GM12878 (cell line): Measurements from ENCODE around the gene P3H2. TPM values are rescaled to one million over a fixed set of nuclear protein-coding genes. Genes with fewer than 3 reads are reported as not detected.
A peak's percentile ranks its signal among the peaks of the same experiment; 100 is the strongest.

Experiments
- BCL3 ChIP-seq: IDR thresholded peaks from 2 replicates; pipeline ENCODE4 v1.6.1; 2011; ENCODE audit warnings: borderline replicate concordance, low read depth, mild to moderate bottlenecking, moderate library complexity, low read length; ENCODE audit not compliant: insufficient read depth, poor library complexity, severe bottlenecking
- EP300 ChIP-seq, 2 experiments: fragments of 150-350 bp in 1 of 2; IDR thresholded peaks; 2 replicates each; pipeline ENCODE4 v1.6.1; 2011 to 2012; ENCODE audit warnings: low read depth in 2 of 2, low read length in 2 of 2, borderline replicate concordance in 1 of 2, improper control_type of control experiment in 1 of 2, inconsistent platforms in 1 of 2; ENCODE audit not compliant: control insufficient read depth in 1 of 2
- ESRRA ChIP-seq: IDR thresholded peaks from 2 replicates; pipeline ENCODE4 v1.6.1; 2012; ENCODE audit warnings: mild to moderate bottlenecking, low read length, improper control_type of control experiment
- EZH2 ChIP-seq: IDR thresholded peaks from 2 replicates; pipeline ENCODE4 v1.6.1; 2012; ENCODE audit warnings: low read depth, mild to moderate bottlenecking, control low read depth, inconsistent platforms, low read length, borderline replicate concordance; ENCODE audit not compliant: control insufficient read depth
- FOS ChIP-seq: IDR thresholded peaks from 3 replicates; pipeline ENCODE4 v1.6.1; 2011; ENCODE audit warnings: borderline replicate concordance; ENCODE audit not compliant: insufficient read length; ENCODE audit errors: extremely low read depth
- GATAD2B ChIP-seq: fragments of 450-650 bp; conservative IDR thresholded peaks from 2 replicates; pipeline ENCODE4 v1.6.1; 2017; ENCODE audit warnings: low read depth, mild to moderate bottlenecking, moderate library complexity
- MLLT1 ChIP-seq: fragments of 450-650 bp; IDR thresholded peaks from 2 replicates; pipeline ENCODE4 v1.6.1; 2016; ENCODE audit warnings: mild to moderate bottlenecking
- MTA3 ChIP-seq: IDR thresholded peaks from 2 replicates; pipeline ENCODE4 v1.6.1; 2012; ENCODE audit warnings: low read length, inconsistent platforms, borderline replicate concordance
- NFYA ChIP-seq: IDR thresholded peaks from 2 replicates; pipeline ENCODE4 v1.6.1; 2011; ENCODE audit warnings: low read depth, mild to moderate bottlenecking, low read length, improper control_type of control experiment, borderline replicate concordance
- SIX5 ChIP-seq: IDR thresholded peaks from 2 replicates; pipeline ENCODE4 v1.6.1; 2011; ENCODE audit warnings: mild to moderate bottlenecking, low read depth, low read length, moderate library complexity; ENCODE audit not compliant: severe bottlenecking
- SRF ChIP-seq, 2 experiments: IDR thresholded peaks; 2 replicates each; pipeline ENCODE4 v1.6.1; 2011; ENCODE audit warnings: low read depth in 2 of 2, low read length in 2 of 2, mild to moderate bottlenecking in 1 of 2, moderate library complexity in 1 of 2
- TAF1 ChIP-seq: IDR thresholded peaks from 2 replicates; pipeline ENCODE4 v1.6.1; 2011; ENCODE audit warnings: mild to moderate bottlenecking, low read depth, low read length, borderline replicate concordance
- ZBTB4 ChIP-seq: fragments of 450-650 bp; formaldehyde crosslinking; IDR thresholded peaks from 2 replicates; pipeline ENCODE4 v1.4.0; 2022; ENCODE audit warnings: mild to moderate bottlenecking, moderate library complexity
- ZNF592 ChIP-seq: fragments of 450-650 bp; IDR thresholded peaks from 2 replicates; pipeline ENCODE4 v1.6.1; 2017; ENCODE audit warnings: mild to moderate bottlenecking, moderate library complexity
- polyA plus RNA-seq, 11 experiments: library from polyadenylated mRNA; depleted of rRNA in 4 of 11; unstranded in 6 of 11; stranded (reverse) in 5 of 11; fragments of >200 nt; fragmentation: Nextera tagmentation in 4 of 11; fragmentation: Illumina TruSeq in 1 of 11; extraction: Ambion mirVana in 4 of 11; extraction: Trizol in 1 of 11; gene quantifications; 1 replicate in 1 of 11; 2 replicates in 10 of 11; pipeline versions ENCODE4 v1.2.1 to v1.2.3, GENCODE V29; 2011 to 2016; ENCODE audit warnings: inconsistent platforms in 2 of 11, missing spikeins in 2 of 11, low read depth in 1 of 11
- total RNA-seq, 4 experiments: library from RNA; depleted of rRNA in 3 of 4; stranded (reverse); fragments of >200 nt in 3 of 4; fragmentation: Illumina TruSeq in 1 of 4; extraction: Trizol in 1 of 4; gene quantifications; 2 replicates each; pipeline versions ENCODE4 v1.2.1 to v1.2.3, GENCODE V29; 2013 to 2021

The P3H2 gene
- total and polyA plus RNA-seq, 10 of the 15 experiments (the other 5 are each of a cell fraction or from before 2014, with no cell fraction given): 27.0 to 97.6 (median 83.2) TPM

GRCh38 chr3:190026154-190026553 lies 94.5 kb downstream of the P3H2 start (continued):
- TF ChIP-seq SIX5 (no peak), MTA3 (no peak), GATAD2B (no peak), FOS (no peak), ZBTB4 (CRISPR knock-in tag) (0 out of 2 replicates have a peak, but pooled peaks have one; percentile 30), ESRRA (no peak), EP300 (IDR thresholded peaks at IDR 0.05; ENCODE audit: borderline replicate concordance in 1 of 2, control insufficient read depth in 1 of 2, low read depth in 2 of 2, low read length in 2 of 2) (no peak), ZNF592 (0 out of 2 replicates have a peak, but pooled peaks have one; percentile 50), NFYA (no peak), TAF1 (no peak), MLLT1 (no peak), SRF (IDR thresholded peaks at IDR 0.05; ENCODE audit: low read depth in 2 of 2, low read length in 2 of 2) (peak in 1 of 2 experiments; percentile 75; a peak in 2 of 4 replicates), EZH2 (no peak), BCL3 (no peak)
